PC-9 (cell line): ENCODE results near the gene ABCA4.

ENCODE experiments used
- CTCF ChIP-seq: fragments of 200-600 bp; sonication (generic); conservative IDR thresholded peaks from 2 replicates; pipeline ENCODE4 v1.6.1; 2017; ENCODE audit warnings: mixed run types, antibody characterized with exemption, mild to moderate bottlenecking, moderate library complexity
- EZH2 ChIP-seq: fragments of 200-600 bp; sonication (generic); IDR thresholded peaks from 2 replicates; pipeline ENCODE4 v1.8.0; 2017; ENCODE audit warnings: antibody characterized with exemption, low read depth

- no peak for TF ChIP-seq CTCF
- TF ChIP-seq EZH2, result no peak
These were observed 119.4 kb downstream of the ABCA4 start for GRCh38 chr1:94001397-94002045.
